Activated CD8-positive, alpha-beta memory T cell treated with anti-CD3 and anti-CD28 coated beads, Interleukin-2, amount 50 U/mL, for 24 hours (primary cell): ENCODE measurements around the gene LRIG1.

ENCODE experiments used
- DNase-seq: peaks from one replicate; pipeline ENCODE4 v3.0.0-alpha.2; 2020; ENCODE audit errors: extremely low read depth

LRIG1 gene

DNA sequence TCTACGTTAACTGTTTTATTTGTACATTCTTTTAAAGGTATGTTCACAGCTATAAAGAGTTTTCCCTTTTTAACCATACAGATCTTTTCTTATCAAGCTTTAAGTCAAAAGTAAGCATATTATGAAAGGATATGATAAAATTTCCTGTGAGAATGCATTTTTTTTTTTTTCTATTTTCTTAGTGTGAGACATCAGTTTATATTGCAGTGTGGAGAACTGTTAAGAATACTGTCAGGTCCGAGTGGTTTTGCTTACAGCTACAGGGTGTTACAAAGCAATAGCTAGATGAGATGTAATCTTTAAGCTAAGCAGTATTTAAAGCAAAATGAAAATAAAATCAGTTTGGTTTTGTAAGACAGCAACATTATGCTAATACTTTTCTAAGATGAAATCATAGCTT lies 146.8 kb downstream of the LRIG1 start:
- no peak for DNase-seq

DNA sequence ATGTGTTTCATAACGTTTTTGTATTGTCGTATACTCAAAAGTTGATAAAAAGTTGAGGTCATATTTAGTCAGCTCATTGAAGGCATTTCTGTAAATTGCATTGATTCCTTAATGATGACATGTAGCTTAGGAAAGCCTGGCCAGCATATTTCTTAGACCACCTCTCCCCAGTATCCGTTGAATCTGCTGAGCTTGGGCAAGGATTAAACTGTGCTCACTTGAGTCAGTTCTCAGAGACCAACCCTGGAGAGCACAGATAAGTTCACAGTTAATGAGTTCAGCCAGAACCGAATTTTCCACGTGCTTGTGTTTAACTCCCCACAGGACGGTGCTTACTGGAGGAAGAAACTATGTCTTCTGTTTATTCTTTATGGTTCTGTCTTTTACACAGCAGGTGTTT lies 147.3 kb downstream of the LRIG1 start:
- DNase-seq = no peak

DNA sequence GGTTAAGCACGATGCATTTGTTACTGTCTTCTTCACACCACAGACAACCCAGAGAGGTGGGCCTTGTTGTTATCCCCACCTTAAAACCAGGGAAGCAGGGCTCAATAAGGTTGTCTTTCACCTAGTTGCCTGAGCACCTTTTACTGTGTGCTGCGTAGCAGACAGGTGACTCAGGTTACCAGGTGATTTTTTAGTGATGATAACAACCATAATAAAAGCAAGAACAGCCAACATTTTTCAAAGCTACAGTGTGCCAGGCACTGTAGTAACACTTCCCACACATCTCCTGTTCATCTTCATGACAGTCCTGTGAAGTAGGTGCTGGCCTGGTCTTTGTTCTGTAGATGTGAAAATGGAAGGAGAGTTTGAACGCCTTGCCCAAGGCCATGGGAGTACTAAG lies 147.8 kb downstream of the LRIG1 start:
- no peak for DNase-seq

GRCh38 chr3:66350601-66351000 lies 150.2 kb downstream of the LRIG1 start:
- no peak for DNase-seq

- no peak for DNase-seq
Measured at GRCh38 chr3:66348704-66349103, 152.1 kb downstream of the LRIG1 start.

- no peak for DNase-seq
Measured at GRCh38 chr3:66344848-66345578, 155.8 kb downstream of the LRIG1 start.

DNA sequence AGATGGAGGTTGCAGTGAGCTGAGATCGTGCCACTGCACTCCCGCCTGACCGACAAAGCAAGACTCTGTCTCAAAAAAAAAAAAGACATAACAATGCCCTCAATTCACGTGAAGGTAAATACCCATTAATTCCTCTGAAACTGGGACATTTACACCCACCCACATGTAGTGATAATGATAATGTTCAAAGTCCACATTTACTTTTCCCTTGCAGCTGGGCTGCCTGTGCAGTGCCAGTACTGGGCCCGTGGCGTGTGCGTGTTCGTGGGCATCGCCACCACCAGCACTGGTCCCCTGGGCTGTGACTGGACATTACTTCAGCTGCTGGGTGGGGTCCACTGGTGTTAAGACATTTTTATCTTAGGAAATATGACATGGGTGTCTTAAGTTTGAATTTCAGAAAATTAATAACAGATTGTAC lies 156.4 kb downstream of the LRIG1 start:
- DNase-seq = no peak

DNA sequence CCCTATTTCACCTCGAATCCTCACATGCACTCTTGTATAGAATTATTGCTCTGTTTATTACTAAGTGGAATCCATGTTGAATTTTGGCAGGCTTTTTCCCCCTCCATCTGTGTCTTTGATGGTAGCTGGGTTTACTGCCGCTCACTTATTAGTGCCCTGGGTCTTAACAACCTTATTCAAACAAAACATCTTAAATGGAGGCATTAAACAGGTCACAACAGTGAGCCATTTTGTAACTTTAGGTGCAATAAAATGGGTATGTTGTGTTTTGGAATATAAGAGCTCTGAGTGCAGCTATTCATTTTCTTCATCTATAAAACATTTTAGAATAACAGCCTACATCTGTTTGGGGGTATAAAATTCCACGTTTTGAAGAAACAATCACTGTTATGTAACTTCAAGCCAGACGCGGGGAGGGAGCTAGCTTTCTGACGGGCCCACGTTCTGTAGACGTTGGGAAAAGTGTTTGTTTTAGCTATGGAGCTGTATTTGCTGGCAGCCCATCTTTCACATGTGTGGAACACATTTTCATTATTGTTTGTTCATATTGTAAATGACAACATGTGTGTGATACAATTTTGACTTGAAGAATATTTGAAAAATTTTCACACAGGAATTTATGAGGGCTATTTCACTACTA lies 158.0 kb downstream of the LRIG1 start:
- no peak for DNase-seq

- no peak for DNase-seq
Measured at GRCh38 chr3:66338927-66339326, 161.9 kb downstream of the LRIG1 start.

- no peak for DNase-seq
Measured at GRCh38 chr3:66336333-66336766, 164.5 kb downstream of the LRIG1 start.

DNA sequence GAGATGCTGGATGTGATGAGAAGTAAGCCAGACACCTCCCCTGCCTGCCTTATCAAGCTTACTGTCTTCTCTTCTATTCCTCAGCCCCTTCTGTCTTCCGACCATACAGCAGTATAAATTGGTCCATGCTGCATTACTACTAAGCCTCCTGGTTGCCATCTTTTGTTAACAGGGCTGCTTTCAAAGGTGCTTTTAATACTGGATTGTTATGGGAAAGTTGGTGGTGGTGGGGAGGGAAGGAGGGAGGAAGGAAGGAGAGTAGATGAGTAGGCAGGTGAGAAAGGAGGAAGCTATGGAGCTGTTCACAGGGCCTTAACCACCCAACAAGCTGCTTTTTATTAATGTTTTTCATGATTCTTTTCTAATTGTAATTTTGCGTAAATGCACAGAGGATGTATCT lies 165.2 kb downstream of the LRIG1 start:
- no peak for DNase-seq
